Stimulated activated CD4-positive, alpha-beta T cell treated with anti-CD3 and anti-CD28 coated beads, Interleukin-4, amount 100 ng/mL, for 4 hours (primary cell): ENCODE data around the gene ARX.

ENCODE experiments used
- DNase-seq, 2 experiments: peaks; one replicate each; pipeline ENCODE4 v3.0.0-alpha.2; 2020

The ARX gene

DNA sequence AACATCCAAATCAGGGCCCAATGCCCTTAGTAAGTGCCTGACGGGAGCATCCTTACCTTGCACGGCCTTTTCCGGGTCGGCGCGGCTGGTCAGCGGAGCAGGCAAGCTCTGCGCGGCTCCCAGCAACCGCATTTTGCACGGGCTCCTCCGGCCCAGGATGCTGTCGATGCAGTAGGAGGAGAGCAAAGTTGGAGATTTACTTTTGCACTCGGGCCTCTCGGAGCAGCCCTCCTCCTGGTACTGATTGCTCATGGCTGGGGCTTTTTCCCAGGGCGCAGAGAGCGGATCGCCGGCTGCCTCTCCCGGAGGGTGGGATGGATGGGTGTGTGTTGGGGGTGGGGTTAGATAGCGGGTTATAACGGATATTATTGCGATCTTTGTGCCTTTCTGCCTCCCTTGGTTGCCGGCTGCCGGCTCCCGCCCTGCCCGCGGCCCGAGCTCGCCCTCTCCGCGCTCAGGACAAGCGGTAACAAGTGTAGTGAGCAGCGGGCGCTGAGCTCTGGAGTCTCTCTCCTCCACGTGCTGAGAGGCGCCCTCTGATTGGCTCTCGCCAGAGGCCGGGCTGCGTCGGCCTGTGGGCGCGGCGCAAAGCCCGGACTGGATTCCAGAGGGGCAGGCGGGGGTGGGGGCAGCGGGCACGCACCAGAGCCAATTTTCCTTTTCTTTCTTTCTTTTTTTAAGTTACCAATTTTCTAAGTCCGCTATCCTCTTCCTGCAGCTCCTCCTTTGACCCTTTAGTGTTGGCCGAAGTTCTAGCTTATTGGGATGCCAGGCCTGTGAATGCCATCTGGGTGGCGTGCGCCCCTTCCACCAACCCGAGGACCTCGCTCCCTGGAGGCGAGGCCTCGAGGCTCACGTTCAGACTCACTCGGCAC is at the start of gene ARX:
TSS of gene ARX (minus strand) at position 480 of the 875 bp plus-strand sequence. CDS start at position 252, 228 bp downstream.
- DNase-seq = peak in 1 of 2 experiments; percentile 19

DNA sequence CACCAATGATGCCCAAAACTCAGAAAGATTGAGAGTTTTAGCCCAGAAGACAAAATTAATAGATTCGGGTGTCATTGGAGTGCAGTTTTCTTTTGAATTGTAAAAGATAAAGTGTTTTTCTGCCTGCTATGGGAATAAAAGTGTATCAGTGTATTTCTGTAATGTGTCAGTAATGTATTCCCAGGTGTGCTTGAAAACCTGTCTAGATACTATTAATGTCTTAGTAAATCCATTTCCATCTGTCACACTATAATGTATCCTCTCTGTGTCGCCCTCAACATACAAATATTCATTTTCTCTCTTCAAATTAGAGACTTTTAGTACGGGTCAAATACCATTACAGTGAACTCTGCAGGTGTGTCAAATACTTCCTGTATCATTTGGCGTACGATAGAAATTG is 43.5 kb upstream of the ARX start:
- DNase-seq = no peak

DNA sequence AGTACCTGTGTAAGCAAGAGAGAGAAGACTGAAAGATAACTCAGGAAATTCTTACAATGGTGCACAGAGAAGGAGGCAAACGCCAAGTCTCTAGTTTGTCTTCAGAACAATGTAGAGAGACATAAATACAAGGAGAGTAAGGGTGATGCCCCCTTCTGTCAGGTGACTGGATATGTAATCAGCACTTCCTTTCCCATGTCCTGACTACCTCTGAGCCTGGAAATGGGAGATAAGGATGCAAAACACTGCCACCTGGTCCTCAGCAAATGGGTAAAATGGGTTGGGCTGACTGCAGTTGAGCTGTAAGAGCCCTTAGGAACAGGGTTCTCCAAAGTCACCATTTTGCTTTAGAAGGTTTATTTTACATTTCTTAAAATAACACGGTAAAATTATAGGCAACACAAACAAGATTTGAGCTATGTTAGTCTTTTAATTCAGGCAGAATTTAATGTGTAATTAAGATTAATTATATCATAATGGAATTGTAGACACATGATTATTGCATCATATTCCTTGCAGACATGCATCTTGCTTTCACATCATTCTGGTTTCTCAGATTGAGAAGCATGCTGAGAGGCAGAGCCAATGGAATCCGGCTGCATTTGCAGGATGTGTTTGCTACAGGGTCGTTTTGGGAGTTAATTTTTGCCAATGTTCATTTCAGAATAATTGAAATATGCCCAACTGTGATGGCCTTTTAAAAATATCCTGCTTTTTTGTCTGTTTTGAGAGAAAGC is 37.2 kb upstream of the ARX start:
- DNase-seq = no peak

DNA sequence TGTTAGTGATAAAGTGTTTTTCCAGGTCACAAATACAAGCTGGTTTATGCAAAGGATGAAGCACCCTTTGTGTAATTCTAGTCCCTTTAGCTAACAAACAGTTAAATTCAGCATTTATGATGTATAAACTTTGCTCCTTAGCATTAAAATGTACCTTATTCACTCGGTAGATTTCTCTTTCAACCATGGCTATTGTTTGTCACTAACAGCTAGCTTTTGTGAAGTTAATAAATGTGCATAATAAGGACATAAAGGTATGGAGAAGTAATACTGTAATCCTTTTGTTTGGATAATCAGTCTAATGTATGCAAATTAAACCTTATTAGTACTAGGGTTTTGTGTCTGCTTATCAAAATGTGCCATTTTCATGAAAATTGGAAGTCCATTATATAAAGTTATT is 34.2 kb upstream of the ARX start:
- no peak for DNase-seq

DNA sequence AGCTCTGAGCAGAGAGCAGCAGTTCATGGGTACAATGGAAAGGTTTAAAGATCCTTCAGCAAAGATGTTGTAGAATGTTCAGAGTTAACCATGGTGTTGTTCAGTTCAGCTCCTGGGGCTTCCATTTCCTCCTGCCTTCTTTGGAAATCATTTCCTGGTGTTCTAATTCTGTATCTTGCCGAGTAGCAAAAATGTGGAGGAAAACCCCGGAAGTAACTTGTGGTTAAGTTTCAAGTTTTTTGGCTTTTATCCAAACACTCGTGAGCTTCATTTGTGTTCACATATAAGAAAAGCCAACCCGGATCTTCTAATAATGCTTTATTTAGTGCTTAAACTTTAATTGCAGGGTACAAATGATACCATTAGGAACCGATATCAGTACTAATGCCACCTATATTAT is 33.6 kb upstream of the ARX start:
- DNase-seq = no peak

DNA sequence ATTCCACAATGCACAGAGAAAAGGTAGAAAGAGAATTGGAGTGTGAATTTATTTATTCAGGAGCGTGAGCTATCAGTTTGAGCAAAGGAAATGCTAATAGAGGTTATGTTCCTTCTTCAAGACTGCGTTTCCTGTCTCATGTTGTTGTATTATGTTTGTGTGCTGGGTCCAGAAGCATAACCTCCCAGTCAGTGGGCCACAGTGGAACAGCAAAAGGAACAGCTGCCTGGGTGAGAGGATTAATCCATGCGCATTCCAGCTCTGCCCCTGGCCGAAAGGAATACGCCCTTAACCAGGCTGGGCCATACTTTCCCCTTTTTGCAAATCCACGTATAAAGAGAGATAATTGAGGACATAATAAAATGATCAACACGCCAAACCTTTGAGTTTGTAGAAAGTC is 32.4 kb upstream of the ARX start:
- DNase-seq = no peak

DNA sequence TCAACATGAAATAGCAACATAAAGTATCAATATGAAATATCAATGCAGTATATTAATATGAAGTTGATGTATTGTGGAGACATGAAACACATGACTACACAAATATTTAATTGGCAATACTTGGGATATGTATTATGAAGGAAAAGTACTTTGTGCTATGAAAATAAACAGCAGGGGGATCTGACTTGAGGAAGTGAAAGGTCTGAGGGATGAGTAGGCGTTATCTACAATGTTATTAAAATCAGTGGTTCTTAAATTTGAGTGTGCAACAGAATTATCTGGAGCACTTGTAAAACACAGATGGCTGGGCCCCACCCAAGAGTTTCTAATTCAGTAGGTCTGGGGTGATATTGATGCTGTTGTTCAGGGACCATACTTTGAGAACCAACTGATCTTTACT is 27.4 kb upstream of the ARX start:
- DNase-seq = no peak

DNA sequence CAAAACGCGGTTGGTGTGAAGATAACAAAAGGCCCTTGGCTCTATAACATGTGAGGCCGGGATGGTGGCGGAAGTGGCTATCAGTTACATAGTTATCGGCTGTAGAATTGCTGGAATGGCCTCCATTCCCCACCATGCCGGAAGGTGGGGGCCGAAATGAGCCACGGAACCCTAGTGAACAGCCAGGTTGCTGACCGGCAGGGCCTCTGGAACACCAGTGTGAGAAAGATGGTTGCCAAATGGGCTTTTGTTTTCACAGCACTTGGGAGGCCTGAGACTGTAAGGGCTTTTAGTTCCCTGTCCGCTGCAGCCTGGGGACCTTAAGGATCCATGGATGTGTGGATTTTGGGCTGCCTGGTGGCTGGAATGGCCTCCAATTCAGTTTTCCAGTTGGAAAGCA is 23.3 kb upstream of the ARX start:
- DNase-seq = no peak

DNA sequence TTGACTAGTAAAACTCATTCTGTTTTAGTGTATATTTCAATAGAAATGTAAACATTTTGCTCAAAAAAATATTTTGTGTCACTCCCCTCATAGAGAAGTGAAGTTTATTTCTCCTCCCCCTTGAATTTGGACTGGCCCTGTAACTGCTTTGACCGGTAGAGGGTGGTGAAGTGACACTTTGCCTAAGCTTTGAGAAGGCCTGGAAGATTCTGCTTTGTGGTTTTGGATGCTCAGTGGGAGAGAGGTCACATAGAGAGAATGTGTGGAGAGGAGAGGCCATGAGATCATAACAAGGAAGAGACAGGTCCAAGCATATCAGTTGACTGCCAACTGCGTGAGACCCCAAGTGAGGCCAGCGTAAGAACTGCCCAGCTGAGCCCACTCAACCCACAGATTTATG is 19.1 kb upstream of the ARX start:
- no peak for DNase-seq

DNA sequence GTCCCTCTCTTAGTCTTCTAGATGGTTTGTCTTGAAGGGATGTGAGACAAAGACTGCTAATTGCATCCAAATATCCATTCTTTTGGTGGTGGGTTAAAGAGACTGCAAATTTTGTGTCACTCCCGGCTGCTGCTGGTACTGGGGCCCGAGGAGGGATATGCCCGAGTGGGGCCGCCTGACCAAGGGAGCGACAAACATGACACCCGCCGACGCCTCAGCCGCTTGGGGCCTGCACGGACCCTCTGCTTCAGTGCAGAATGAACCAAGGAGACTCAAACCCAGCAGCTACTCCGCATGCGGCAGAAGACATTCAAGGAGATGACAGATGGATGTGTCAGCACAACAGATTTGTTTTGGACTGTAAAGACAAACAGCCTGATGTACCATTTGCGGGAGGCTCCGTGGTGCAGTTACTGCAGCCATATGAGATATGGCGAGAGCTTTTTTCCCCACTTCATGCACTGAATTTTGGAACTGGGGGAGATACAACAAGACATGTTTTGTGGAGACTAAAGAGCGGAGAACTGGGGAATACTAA is 13.6 kb upstream of the ARX start:
- no peak for DNase-seq

DNA sequence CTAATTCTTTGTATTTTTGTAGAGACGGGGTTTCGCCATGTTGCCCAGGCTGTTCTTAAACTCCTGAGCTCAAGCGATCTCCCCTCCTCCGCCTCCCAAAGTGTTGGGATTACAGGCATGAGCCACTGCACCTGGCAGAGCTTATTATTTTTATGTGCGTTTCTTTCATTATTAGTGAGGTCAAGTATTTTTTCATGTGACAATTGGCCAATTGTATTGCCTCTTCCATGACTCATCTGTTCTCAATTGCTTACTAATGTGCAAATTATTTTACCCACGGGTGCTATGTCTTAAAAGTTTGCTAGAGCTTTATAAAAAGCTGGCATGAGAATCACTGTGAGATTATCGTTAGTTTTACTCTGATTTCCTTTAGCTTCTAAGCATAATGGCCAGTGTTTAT is 13.0 kb upstream of the ARX start:
- DNase-seq = no peak

DNA sequence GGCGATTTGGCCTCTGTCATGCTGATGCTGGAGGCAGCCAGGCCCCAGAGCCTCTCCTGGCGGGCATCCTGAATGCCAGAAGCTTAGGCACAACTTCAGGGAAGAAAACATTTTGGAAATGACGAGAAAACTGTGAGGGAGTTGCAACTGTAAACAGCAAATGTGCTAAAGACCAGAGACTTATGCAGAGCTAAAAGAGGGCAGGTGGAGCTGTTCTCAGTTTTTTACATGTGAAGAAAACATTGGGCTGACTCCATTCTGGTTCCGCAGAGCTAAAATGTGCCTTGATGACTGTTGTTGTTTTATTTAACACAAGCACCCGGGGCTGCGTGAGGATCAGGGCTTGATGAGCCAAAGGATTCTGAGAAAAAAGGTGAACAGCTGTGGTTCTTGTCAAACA is 10.8 kb upstream of the ARX start:
- no peak for DNase-seq

DNA sequence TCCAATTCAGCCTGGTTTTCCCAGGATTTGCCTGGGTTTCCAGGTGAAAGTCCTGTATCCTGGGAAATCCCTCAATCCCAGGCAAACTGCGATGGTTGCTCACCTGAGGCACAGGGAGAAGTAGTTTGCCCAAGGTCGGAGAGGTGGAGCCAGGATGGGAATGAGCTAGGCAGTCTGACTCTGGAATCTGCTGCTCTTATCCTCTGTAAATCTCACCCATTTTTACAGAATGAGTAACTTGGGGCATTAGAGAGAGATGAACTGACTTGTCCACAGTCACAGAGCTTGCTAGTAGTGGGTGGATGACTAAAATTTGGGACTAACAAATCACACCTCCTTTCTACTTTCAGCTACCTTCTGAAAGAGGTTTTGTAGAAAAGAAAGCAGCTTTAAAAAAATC is 9.8 kb upstream of the ARX start:
- DNase-seq = no peak

DNA sequence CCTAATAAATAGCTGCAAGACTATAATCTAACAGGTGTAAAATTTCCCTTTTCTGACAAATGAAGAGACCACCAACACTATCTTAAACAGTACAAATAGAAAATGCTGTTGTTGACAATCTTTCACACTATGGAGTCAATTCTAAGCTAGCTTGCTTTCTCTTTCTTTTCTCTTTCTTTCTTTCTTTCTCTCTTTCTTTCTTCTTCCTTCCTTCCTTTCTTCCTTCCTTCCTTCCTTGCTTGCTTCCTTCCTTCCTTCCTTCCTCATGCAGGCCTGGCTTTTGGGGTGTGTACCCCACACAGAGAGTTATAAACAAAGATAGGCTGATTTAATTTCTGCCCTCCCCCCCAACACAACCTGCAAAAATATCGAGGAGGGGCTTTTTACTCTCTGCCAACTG is 8.1 kb upstream of the ARX start:
- DNase-seq = no peak

DNA sequence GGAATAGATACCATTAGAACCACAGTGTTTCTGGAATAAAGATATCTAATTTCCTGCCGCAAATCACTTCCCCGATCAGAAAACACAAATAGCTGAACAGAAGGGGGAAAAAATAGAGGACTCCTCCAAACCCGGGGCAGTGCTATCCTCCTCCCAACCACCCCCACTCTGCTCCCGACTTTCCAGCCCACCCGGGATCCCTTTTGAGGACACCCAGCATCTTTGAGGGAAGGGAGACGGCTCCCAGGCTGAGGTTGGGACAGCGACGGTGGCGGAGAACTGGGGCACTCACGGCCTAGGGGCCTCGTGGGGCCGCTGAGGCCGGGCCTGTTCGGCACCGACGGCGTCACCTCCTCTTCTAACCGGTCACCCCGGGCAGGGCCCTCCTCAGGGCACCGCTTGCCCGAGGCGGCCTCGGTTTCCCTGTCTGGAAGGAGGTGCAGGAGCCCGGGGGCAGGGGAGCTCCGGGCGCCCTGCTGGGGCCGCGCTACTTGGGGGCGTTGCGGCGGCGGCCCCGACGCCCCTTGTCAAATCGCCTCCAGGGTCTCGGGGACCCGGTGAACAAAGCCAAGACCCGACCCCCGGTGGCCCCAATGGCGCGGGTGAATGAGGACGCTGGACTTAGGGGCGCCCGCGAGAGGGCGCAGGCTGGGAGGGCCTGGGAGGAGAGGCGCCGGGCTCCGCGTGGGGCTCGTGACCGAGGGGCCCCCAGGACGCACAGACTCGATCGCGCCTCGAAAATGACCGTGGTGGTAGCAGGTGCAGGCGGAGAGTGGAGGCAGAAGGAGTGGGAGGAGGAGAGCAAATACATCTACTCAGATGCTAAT is 6.9 kb upstream of the ARX start:
- no peak for DNase-seq

DNA sequence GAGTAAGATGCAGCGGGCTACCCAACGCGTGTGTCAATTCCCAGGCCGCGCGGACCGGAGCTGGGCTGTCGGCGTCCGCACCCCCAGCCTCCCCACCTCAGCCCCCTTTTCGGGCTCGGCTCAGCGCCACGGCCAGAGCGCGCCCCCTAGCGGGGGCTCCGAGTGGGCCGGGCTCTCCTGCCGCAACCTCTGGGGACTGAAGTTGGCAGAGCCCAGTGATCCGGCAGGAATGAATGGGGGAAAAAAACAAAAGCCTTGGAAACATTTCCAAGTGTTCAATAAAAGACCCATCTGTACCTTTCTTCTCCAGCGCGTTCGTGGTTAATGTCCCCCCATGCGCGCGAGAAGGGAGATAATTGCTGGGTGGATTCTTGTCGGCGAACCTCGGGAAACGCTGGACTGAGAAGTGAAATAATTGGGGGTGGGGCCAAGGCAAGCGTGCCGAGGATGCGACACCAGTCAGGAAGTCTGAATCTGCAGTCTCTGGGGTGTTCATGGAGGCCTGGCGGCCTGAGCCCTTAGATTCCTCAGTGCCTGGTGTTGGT is 5.2 kb upstream of the ARX start:
- peak in 1 of 2 experiments; percentile 26 for DNase-seq

DNA sequence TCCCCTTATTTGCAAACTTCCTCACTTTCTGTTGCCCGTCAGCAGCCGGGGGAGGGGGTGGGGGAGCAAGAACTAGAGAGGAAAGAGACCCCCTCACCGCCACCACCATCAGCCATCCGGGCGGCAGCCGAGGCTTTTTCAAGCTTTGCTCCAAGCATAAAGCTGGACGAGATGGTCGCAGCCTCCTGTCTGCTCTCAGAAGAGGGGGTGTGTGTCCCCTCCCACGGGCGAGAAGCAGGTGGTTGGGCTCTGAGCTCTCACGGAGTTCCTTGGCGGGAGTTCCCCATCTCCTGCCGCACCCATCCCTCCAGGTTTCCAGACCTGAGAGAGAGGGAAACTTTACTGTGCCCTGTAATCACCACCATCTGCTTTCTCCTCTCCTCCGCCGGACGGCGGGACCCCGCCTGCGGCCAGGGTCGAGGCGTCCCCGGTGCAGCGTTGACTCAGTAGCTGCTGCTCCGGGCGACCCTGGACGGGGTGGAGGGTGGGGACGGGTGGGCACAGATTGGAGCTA is 4.7 kb upstream of the ARX start:
- DNase-seq = no peak

DNA sequence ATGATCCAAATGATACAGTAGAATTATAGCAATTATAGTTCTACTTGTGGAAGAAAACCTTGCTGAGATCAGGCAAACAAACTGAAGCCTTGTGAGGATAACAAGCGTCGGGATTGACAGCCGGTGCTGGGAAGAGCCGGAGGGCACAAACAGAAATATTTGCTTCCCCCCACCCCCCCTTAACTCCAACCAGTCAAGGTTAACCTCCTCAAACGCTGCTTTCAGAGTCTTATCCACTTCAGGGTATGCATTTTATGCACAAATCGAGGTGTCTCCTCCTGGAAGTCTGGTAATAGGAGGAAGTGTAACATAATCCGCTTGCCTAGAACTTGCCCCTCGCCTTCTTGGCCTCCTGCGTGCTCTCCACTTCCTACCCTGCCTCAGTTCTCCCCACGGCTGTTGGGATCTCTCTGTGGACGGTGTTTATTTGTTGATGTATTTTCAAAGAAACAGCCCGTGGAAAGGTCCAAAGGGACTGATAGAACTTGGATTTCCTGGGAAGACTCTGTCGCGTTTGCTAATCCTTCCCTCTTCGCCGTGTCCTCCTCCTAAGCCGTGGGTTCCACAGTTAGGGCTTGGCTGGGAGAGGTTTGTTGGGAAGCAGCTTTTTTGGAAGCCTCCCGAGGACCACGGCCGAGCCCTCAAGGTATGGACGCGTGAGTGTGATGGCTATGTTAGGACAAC is 4.1 kb upstream of the ARX start:
- DNase-seq = no peak

DNA sequence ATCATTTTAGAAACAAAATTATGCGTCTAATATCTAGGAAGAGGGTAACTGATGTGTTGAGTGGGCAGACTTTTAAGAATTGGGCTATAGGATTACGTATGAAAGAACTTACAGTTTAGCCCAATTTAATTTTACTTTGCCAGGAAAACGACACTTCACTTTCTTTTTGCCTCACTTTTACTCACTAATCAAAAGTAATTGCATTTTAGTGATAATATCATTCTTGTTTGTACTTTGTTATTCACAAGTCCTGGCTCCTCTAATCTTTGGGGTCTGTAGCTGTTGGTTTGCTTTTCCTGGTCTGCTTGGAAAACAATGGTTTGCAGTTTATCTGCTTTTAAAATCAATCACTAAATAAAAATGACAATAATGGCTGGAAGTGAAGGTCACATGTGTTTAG is 2.9 kb upstream of the ARX start:
- no peak for DNase-seq

DNA sequence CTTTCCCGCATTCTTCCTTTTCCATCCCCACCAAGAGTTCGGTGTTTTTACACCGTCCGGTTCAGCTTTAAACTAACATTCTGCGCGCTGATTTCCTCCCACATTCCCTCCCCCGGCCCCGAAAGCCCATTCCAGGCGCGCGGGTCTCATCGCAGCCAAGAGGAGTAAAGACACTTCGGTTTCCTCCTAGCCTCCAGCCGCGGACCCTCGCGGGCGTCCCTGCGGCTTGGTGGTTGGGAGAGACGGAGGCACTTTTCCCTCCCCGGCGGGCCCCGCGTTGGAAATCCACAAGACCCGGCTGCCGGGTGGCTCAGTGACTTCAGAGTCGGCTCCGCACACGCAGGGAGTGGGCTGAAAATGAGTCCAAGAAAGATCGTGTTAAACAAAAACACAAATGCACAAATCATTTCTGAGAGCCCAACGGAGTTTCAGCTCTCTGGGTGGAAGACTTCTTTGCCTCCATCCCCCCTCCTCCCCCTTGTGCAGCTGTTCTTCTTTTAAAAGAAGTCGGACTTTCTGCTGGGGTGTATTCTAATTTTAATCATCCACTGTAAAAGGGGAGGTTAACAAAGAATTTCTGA is 2.0 kb upstream of the ARX start:
- DNase-seq = no peak

DNA sequence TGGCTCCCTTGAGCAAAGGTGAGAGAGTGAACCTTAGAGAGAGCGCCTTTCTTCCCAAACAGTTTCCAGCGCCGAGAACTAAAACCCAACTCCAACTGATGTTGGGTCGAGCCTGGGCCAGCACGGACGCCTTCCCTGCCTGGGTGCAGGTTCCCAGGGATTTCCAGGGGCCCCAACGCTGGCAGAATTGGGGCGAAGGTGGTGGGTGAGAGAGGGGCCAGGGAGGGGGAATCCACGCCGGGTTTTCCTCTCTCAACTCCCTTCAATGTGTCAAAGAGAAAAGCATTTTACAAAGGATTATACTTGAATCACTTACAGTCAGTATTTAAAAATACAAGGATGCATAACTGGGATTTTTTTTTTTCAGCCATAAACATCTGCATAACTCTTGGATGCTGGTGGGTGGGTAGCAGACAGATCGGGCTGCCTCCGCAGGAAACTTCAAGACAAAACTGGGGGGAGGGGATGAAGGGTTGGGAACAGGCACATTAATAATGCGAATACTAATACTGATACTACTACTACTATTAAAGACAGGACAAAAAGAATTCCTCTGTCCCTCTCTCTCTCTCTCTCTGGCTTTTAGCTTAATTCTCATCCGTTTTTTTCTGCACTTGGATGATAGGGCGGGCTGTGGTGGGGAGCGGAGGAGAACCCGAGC is 1.3 kb upstream of the ARX start:
- DNase-seq = no peak
